H9 (cell line): ENCODE measurements around the gene THSD7B. TPM values are rescaled to one million over a fixed set of nuclear protein-coding genes. Genes with fewer than 3 reads are reported as not detected.

Experiments used
- DNase-seq: peaks from one replicate; pipeline ENCODE4 v3.0.0-alpha.2; 2017
- H2AFZ ChIP-seq: one replicate; pipeline ENCODE4 v1.6.1; 2013; ENCODE audit warnings: mild to moderate bottlenecking, low read length, control low read depth, moderate library complexity
- H2AK5ac ChIP-seq: 2 replicates; pipeline ENCODE4 v1.6.1; 2013; ENCODE audit warnings: low read length, control low read depth, mixed read lengths; ENCODE audit not compliant: insufficient read length
- H2BK120ac ChIP-seq: one replicate; pipeline ENCODE4 v1.6.1; 2013; ENCODE audit warnings: low read depth, mild to moderate bottlenecking, low read length, control low read depth, inconsistent platforms; ENCODE audit not compliant: poor library complexity, severe bottlenecking
- H2BK12ac ChIP-seq: 2 replicates; pipeline ENCODE4 v1.6.1; 2013; ENCODE audit warnings: low read length, control low read depth, mixed read lengths, low read depth; ENCODE audit not compliant: insufficient read length
- H2BK15ac ChIP-seq: 2 replicates; pipeline ENCODE4 v1.6.1; 2013; ENCODE audit warnings: low read depth, low read length, control low read depth
- H2BK20ac ChIP-seq: one replicate; pipeline ENCODE4 v1.6.1; 2013; ENCODE audit warnings: low read depth, mild to moderate bottlenecking, low read length, control low read depth, inconsistent platforms; ENCODE audit not compliant: poor library complexity, severe bottlenecking
- H2BK5ac ChIP-seq: 2 replicates; pipeline ENCODE4 v1.6.1; 2013; ENCODE audit warnings: low read length, control low read depth, mixed read lengths; ENCODE audit not compliant: insufficient read length
- H3K14ac ChIP-seq: 2 replicates; pipeline ENCODE4 v1.6.1; 2013; ENCODE audit warnings: low read length, control low read depth; ENCODE audit not compliant: insufficient read depth
- H3K18ac ChIP-seq: 2 replicates; pipeline ENCODE4 v1.6.1; 2013; ENCODE audit warnings: low read depth, mild to moderate bottlenecking, mixed read lengths, low read length, control low read depth; ENCODE audit not compliant: insufficient read length
- H3K23ac ChIP-seq: 2 replicates; pipeline ENCODE4 v1.6.1; 2013; ENCODE audit warnings: low read length, control low read depth, mixed read lengths, low read depth; ENCODE audit not compliant: insufficient read length
- H3K23me2 ChIP-seq: 2 replicates; pipeline ENCODE4 v1.6.1; 2013; ENCODE audit warnings: low read depth, mild to moderate bottlenecking, mixed read lengths, low read length, control low read depth; ENCODE audit not compliant: insufficient read length, poor library complexity, severe bottlenecking
- H3K27ac ChIP-seq: 2 replicates; pipeline ENCODE4 v1.5.1; 2013; ENCODE audit warnings: low read length, control low read depth, mixed read lengths, low read depth; ENCODE audit not compliant: insufficient read length
- H3K27me3 ChIP-seq: 2 replicates; pipeline ENCODE4 v1.6.1; 2013; ENCODE audit warnings: low read length, control low read depth, inconsistent platforms; ENCODE audit not compliant: insufficient read depth
- H3K4ac ChIP-seq: 2 replicates; pipeline ENCODE4 v1.6.1; 2013; ENCODE audit warnings: low read depth, mild to moderate bottlenecking, control low read depth, inconsistent platforms, low read length, moderate library complexity
- H3K4me1 ChIP-seq: 2 replicates; pipeline ENCODE4 v1.6.1; 2013; ENCODE audit warnings: low read length, control low read depth, inconsistent platforms; ENCODE audit not compliant: insufficient read depth
- H3K4me2 ChIP-seq: 2 replicates; pipeline ENCODE4 v1.6.1; 2013; ENCODE audit warnings: low read length, control low read depth, mixed read lengths; ENCODE audit not compliant: insufficient read length, insufficient read depth
- H3K56ac ChIP-seq: 2 replicates; pipeline ENCODE4 v1.6.1; 2013; ENCODE audit warnings: low read depth, mild to moderate bottlenecking, mixed read lengths, low read length, control low read depth; ENCODE audit not compliant: insufficient read length
- H3K79me1 ChIP-seq: 2 replicates; pipeline ENCODE4 v1.6.1; 2013; ENCODE audit warnings: low read depth, mild to moderate bottlenecking, moderate library complexity, low read length, control low read depth, inconsistent platforms; ENCODE audit not compliant: insufficient read depth, poor library complexity, severe bottlenecking
- H3K79me2 ChIP-seq: 2 replicates; pipeline ENCODE4 v1.6.1; 2013; ENCODE audit warnings: low read length, control low read depth, inconsistent platforms; ENCODE audit not compliant: insufficient read depth
- H3K9ac ChIP-seq: 2 replicates; pipeline ENCODE4 v1.6.1; 2013; ENCODE audit warnings: low read length, control low read depth, mixed read lengths; ENCODE audit not compliant: insufficient read length; ENCODE audit errors: extremely low read depth
- H3K9me3 ChIP-seq: one replicate; pipeline ENCODE4 v1.6.1; 2013; ENCODE audit warnings: low read depth, low read length, inconsistent platforms; ENCODE audit not compliant: control insufficient read depth
- H3T11ph ChIP-seq: one replicate; pipeline ENCODE4 v1.6.1; 2013; ENCODE audit warnings: mild to moderate bottlenecking, low read length, control low read depth, inconsistent platforms
- H4K20me1 ChIP-seq: one replicate; pipeline ENCODE4 v1.6.1; 2013; ENCODE audit not compliant: control insufficient read depth, insufficient read length, insufficient read depth
- H4K5ac ChIP-seq: 2 replicates; pipeline ENCODE4 v1.6.1; 2013; ENCODE audit warnings: low read depth, mild to moderate bottlenecking, mixed read lengths, low read length, control low read depth; ENCODE audit not compliant: insufficient read length
- H4K8ac ChIP-seq: replicated peaks from 2 replicates; pipeline ENCODE4 v1.6.1; 2013; ENCODE audit warnings: low read length, control low read depth, mixed read lengths, low read depth; ENCODE audit not compliant: insufficient read length
- H4K91ac ChIP-seq: 2 replicates; pipeline ENCODE4 v1.6.1; 2013; ENCODE audit warnings: low read depth, mild to moderate bottlenecking, moderate library complexity, mixed read lengths, low read length, control low read depth; ENCODE audit not compliant: insufficient read length
- H3K27ac Mint-ChIP-seq, 3 experiments: 2 replicates in 2 of 3; 3 replicates in 1 of 3; pipeline ENCODE4 v1.8.0; 2020 to 2021; ENCODE audit warnings: mixed read lengths in 3 of 3, mild to moderate bottlenecking in 1 of 3, moderate library complexity in 1 of 3
- H3K27me3 Mint-ChIP-seq: 2 replicates; pipeline ENCODE4 v1.8.0; 2021; ENCODE audit warnings: low read depth, mild to moderate bottlenecking, moderate library complexity, mixed read lengths
- H3K36me3 Mint-ChIP-seq, 3 experiments: 2 replicates in 2 of 3; 3 replicates in 1 of 3; pipeline ENCODE4 v1.8.0; 2020 to 2021; ENCODE audit warnings: low read depth in 3 of 3, mixed read lengths in 3 of 3; ENCODE audit not compliant: insufficient read depth in 1 of 3
- H3K4me1 Mint-ChIP-seq, 2 experiments: 2 replicates each; pipeline ENCODE4 v1.8.0; 2020; ENCODE audit warnings: mixed read lengths in 2 of 2
- H3K4me3 Mint-ChIP-seq, 2 experiments: 2 replicates in 1 of 2; 3 replicates in 1 of 2; pipeline ENCODE4 v1.8.0; 2020 to 2021; ENCODE audit warnings: mild to moderate bottlenecking in 2 of 2, mixed read lengths in 2 of 2, moderate library complexity in 1 of 2
- H3K9me3 Mint-ChIP-seq, 2 experiments: 2 replicates in 1 of 2; 3 replicates in 1 of 2; pipeline ENCODE4 v1.8.0; 2020; ENCODE audit warnings: mild to moderate bottlenecking in 2 of 2, mixed read lengths in 2 of 2, moderate library complexity in 1 of 2
- whole genome bisulfite sequencing: extraction: QIAGEN DNeasy Blood & Tissue Kit; methylation state at CpG from one replicate; pipeline ENCODE4 v1.1.7; 2013; ENCODE audit warnings: missing lambda C conversion rate, low lambda C conversion rate, mixed read lengths; ENCODE audit not compliant: insufficient read length; ENCODE audit errors: extremely low coverage; 5-methylcytosine and 5-hydroxymethylcytosine counted together
- total RNA-seq: library from RNA; stranded (reverse); gene quantifications from 2 replicates; pipeline ENCODE4 v1.2.1, GENCODE V29; 2021
- TF ChIP-seq, protein P1 (sequence below): fragments of 200-600 bp; sonication (generic); conservative IDR thresholded peaks from 3 replicates; pipeline ENCODE4 v1.8.0; 2021; ENCODE audit warnings: antibody characterized with exemption, mild to moderate bottlenecking

The THSD7B gene
- total RNA-seq, 1 experiment from 2014 or later = 0.85 TPM

DNA sequence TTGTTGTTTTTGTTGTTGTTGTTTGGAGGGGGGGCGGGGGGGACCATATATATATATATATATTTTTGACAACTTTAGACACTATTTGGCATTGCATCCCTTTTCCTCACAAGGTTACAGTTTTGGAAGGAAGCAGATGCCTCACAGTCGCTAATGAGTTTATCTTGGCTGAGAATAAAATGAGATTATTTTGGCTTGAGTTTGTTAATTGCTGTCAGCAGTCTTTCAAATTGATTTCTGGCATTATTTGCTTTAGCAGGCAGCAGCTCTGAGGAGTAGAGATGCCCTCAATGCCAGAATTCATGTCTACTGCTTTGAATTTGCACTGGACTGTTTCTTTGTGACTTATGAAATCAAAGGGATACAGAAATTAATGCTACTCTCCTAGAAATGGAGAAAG is 603.8 kb downstream of the THSD7B start:
- Histone ChIP-seq H2BK15ac (no peak overlapping the region), H3K79me2 (no peaks in the 10 kb centered on the region), H2BK12ac (no peak overlapping the region), H2BK20ac (no peak overlapping the region), H3K4me1 (no peaks in the 10 kb centered on the region), H3K9me3 (no peaks in the 10 kb centered on the region), H3K9ac (no peak overlapping the region), H3K4ac (no peak overlapping the region), H3K79me1 (no peaks in the 10 kb centered on the region), H4K20me1 (no peaks in the 10 kb centered on the region), H3K23ac (no peak overlapping the region), H3K27ac (no peak overlapping the region), H3K56ac (no peak overlapping the region), H2BK5ac (no peak overlapping the region), H4K91ac (no peak overlapping the region), H4K5ac (no peak overlapping the region), H2AK5ac (no peak overlapping the region), H3K4me2 (no peak overlapping the region), H4K8ac (no peak overlapping the region), H3K18ac (no peak overlapping the region), H2AFZ (no peak overlapping the region), H3K23me2 (no peaks in the 10 kb centered on the region), H3T11ph (no peak overlapping the region), H2BK120ac (no peak overlapping the region), H3K14ac (no peak overlapping the region), H3K27me3 (no peaks in the 10 kb centered on the region)
- no peak for DNase-seq
- TF ChIP-seq, protein P1, sequence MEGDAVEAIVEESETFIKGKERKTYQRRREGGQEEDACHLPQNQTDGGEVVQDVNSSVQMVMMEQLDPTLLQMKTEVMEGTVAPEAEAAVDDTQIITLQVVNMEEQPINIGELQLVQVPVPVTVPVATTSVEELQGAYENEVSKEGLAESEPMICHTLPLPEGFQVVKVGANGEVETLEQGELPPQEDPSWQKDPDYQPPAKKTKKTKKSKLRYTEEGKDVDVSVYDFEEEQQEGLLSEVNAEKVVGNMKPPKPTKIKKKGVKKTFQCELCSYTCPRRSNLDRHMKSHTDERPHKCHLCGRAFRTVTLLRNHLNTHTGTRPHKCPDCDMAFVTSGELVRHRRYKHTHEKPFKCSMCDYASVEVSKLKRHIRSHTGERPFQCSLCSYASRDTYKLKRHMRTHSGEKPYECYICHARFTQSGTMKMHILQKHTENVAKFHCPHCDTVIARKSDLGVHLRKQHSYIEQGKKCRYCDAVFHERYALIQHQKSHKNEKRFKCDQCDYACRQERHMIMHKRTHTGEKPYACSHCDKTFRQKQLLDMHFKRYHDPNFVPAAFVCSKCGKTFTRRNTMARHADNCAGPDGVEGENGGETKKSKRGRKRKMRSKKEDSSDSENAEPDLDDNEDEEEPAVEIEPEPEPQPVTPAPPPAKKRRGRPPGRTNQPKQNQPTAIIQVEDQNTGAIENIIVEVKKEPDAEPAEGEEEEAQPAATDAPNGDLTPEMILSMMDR = no peak
- Mint-ChIP-seq H3K4me3 (no peak overlapping the region), H3K36me3 (no peaks in the 10 kb centered on the region; a peak in 1 of 7 replicates), H3K27ac (no peak overlapping the region), H3K4me1 (no peaks in the 10 kb centered on the region; a peak in 1 of 4 replicates), H3K27me3 (no peaks in the 10 kb centered on the region), H3K9me3 (peaks cover 0 to 8% of the 10 kb centered on the region in 2 experiments; a peak in 2 of 5 replicates)
- no CpG with 5 or more reads among the region's 2 CpGs for WGBS
